ENCODE data around the gene TMC5. TPM values are rescaled to one million over a fixed set of nuclear protein-coding genes. Genes with fewer than 3 reads are reported as not detected.
"Not testable (repeated sequence)": the region's sequence is repeated elsewhere in the genome, so short reads cannot be mapped to it uniquely, and the experiment has no call there.

The TMC5 gene
- total RNA-seq, 1 donor from 2014 or later, result 0.32 TPM

DNA sequence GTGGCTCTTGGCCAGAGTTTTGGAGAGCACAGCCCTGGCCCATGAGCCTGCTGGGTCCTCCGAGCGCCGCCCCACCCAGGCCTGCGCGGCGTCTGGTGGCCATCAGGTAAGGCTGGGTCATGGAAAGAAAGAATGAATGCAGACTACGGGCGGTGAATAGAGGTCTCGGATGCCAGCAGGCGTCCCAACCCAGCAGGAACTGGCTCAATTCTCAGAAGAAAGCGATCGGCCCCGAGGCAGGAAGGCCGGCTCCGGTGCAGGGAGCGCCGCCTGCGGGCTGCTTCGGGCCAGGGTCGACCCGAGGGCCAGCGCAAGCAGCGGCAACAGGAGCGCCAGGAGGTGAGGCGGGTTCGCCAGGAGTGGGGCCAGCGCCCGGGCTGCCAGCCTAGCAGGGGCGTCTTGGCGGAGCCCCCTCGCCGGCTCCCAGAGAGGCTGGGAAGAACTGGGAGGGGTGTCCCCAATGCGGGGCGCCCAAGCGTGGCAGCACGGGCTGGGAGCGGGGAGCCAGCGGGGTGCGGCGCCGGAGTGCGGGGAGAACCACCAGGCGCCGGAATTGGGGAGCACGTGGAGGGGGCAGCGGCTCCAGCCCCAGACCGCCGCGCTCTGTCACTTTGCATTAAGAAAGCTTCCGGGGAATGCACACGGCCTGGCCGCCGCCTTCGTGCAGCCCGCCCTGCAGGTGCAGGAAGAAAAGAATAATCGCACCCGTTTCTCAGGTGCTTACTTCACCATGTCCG, 7.1 kb upstream of the TMC5 start:
- no peak overlapping the region for H3K9ac ChIP-seq
- peak overlapping the region; percentile 93 for H3K27ac Mint-ChIP-seq
- H2AFZ ChIP-seq (replicated peaks), result peak overlapping the region; percentile 90

GRCh38 chr16:19411298-19411697, 6.4 kb upstream of the TMC5 start:
- peaks cover 7% of the 10 kb centered on the region for H3K4me1 ChIP-seq
- H3K4me1 Mint-ChIP-seq, result peaks cover 14% of the 10 kb centered on the region
- peaks cover 12% of the 10 kb centered on the region for H3K27me3 Mint-ChIP-seq (ENCODE audit: insufficient read depth, low read depth)
- H3K9ac ChIP-seq, result no peak overlapping the region
- peaks cover 39% of the 10 kb centered on the region for H3K27me3 ChIP-seq
- no peaks in the 10 kb centered on the region for H3K36me3 ChIP-seq
- H3K79me2 ChIP-seq (ENCODE audit: low read depth), result no peaks in the 10 kb centered on the region
- peak overlapping the region; percentile 60 for H3K4me3 ChIP-seq
- DNase-seq (ENCODE audit: low spot score), result no peak
- H3K9me3 ChIP-seq (ENCODE audit: low read depth), result peaks cover 5% of the 10 kb centered on the region
- no peak overlapping the region for H3K27ac ChIP-seq
- no peaks in the 10 kb centered on the region for H4K20me1 ChIP-seq (ENCODE audit: low read depth)
- H3K4me2 ChIP-seq, result peak overlapping the region; percentile 90
- no peaks in the 10 kb centered on the region for H3K36me3 Mint-ChIP-seq
- no peak overlapping the region for H3K27ac Mint-ChIP-seq
- H3F3A ChIP-seq (ENCODE audit: low read depth), result peaks cover 27% of the 10 kb centered on the region
- H3K9me3 Mint-ChIP-seq, result peaks cover 19% of the 10 kb centered on the region
- H3K4me3 Mint-ChIP-seq, result peak overlapping the region; percentile 91
- TF ChIP-seq CTCF (IDR thresholded peaks at IDR 0.05), result no peak
- H2AFZ ChIP-seq (replicated peaks), result no peak overlapping the region

More for the DNA sequence above, 7.1 kb upstream of the TMC5 start:
- DNase-seq (ENCODE audit: low spot score), result peak; percentile 82
- Histone ChIP-seq H3K79me2 (ENCODE audit: low read depth) (no peaks in the 10 kb centered on the region), H3K27me3 (peaks cover 39% of the 10 kb centered on the region), H3K4me3 (peak overlapping the region; percentile 60), H4K20me1 (ENCODE audit: low read depth) (no peaks in the 10 kb centered on the region), H3K36me3 (no peaks in the 10 kb centered on the region), H3K27ac (no peak overlapping the region), H3K4me1 (peaks cover 7% of the 10 kb centered on the region), H3K9me3 (ENCODE audit: low read depth) (peaks cover 5% of the 10 kb centered on the region), H3K4me2 (peak overlapping the region; percentile 90), H3F3A (ENCODE audit: low read depth) (peaks cover 27% of the 10 kb centered on the region)
- Mint-ChIP-seq H3K9me3 (peaks cover 19% of the 10 kb centered on the region), H3K4me3 (peak overlapping the region; percentile 91), H3K27me3 (ENCODE audit: insufficient read depth, low read depth) (peaks cover 12% of the 10 kb centered on the region), H3K36me3 (no peaks in the 10 kb centered on the region), H3K4me1 (peaks cover 14% of the 10 kb centered on the region)
- TF ChIP-seq CTCF (IDR thresholded peaks at IDR 0.05) (peak; percentile 49), EZH2 (IDR thresholded peaks at IDR 0.05) (peak; percentile 75), EZH2phosphoT487 (IDR thresholded peaks at IDR 0.05) (peak; percentile 51)

DNA sequence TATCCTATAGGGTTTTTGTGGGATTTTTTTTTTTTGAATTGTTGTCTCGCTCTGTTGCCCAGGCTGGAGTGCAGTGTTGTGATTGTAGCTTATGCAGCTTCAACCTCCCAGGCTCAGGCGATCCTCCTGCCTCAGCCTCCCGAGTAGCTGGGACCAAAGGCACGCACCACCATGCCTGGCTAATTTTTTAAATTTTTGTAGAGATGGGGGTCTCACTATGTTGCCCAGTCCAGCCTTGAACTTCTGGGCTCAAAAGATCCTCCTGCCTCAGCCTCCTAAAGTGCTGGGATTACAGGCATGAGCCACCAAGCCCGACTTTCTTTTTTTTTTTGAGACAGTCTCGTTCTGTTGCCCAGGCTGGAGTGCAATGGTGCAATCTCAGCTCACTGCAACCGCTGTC, 5.6 kb upstream of the TMC5 start:
- peaks cover 14% of the 10 kb centered on the region for H3K4me1 Mint-ChIP-seq
- not testable (repeated sequence) for H3K9ac ChIP-seq; DNase-seq (ENCODE audit: low spot score); H4K20me1 ChIP-seq (ENCODE audit: low read depth); H3K79me2 ChIP-seq (ENCODE audit: low read depth); H3K4me3 Mint-ChIP-seq; H3K4me1 ChIP-seq; H3K27ac Mint-ChIP-seq; H3K36me3 Mint-ChIP-seq; H3K9me3 ChIP-seq (ENCODE audit: low read depth); H3K4me2 ChIP-seq; H3K36me3 ChIP-seq; H3K4me3 ChIP-seq; H2AFZ ChIP-seq (replicated peaks); H3K27ac ChIP-seq
- H3K9me3 Mint-ChIP-seq, result peaks cover 13% of the 10 kb centered on the region
- H3K27me3 ChIP-seq, result peaks cover 39% of the 10 kb centered on the region
- peaks cover 12% of the 10 kb centered on the region for H3K27me3 Mint-ChIP-seq (ENCODE audit: insufficient read depth, low read depth)
- H3F3A ChIP-seq (ENCODE audit: low read depth), result peaks cover 20% of the 10 kb centered on the region

DNA sequence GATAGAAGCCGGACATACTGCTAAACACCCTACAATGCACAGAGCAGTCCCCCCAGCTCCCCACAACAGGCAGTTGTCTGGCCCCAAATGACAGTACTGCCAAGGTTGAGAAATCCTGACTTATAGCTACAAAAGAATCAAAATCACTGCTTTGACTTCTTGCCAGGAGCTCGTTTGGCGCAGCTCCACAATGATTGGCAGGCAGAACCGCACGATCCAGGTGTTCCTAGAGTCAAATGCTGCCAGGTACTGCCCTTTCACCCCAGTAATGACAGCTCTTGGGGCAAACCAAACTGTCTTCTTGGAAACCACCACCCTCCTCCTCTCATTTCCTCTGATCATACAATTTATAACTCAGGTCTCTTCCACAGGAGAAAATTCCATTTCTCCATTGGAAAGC, 2.2 kb upstream of the TMC5 start:
- Histone ChIP-seq H3K36me3 (no peaks in the 10 kb centered on the region), H3K4me3 (no peak overlapping the region), H3F3A (ENCODE audit: low read depth) (peaks cover 9% of the 10 kb centered on the region), H3K27ac (no peak overlapping the region), H3K79me2 (ENCODE audit: low read depth) (no peaks in the 10 kb centered on the region), H3K27me3 (peaks cover 27% of the 10 kb centered on the region), H3K4me2 (no peak overlapping the region), H3K9ac (no peak overlapping the region), H4K20me1 (ENCODE audit: low read depth) (no peaks in the 10 kb centered on the region), H3K4me1 (no peaks in the 10 kb centered on the region), H2AFZ (replicated peaks) (no peak overlapping the region), H3K9me3 (ENCODE audit: low read depth) (no peaks in the 10 kb centered on the region)
- Mint-ChIP-seq H3K9me3 (peaks cover 2% of the 10 kb centered on the region), H3K4me1 (peaks cover 13% of the 10 kb centered on the region), H3K27me3 (ENCODE audit: insufficient read depth, low read depth) (peaks cover 5% of the 10 kb centered on the region), H3K27ac (no peak overlapping the region), H3K4me3 (no peak overlapping the region), H3K36me3 (no peaks in the 10 kb centered on the region)
- DNase-seq (ENCODE audit: low spot score), result no peak
- TF ChIP-seq CTCF (IDR thresholded peaks at IDR 0.05) (no peak), EZH2 (IDR thresholded peaks at IDR 0.05) (no peak), EZH2phosphoT487 (IDR thresholded peaks at IDR 0.05) (no peak)

Measured in neural progenitor cell (in vitro differentiated cells).